ENCODE results near the gene ASB2.

DNA sequence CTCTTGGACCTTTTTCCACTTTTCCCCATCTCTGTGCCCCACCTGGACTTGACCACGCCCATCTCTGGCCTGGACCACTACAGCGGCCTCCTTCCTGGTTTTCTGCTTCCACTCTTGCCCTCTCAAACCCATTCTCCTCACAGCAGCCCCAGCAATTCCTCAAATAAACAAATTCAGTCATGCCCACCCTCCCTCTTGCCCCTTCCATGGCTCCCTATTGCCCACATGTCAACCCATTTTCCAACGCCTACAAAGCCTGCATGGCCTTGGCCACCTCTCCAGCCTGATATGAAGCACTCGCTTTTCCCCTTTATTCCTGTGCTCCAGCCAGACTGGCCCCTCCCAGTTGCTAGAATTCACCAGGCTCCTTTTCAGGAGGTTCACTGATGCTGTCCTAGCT, 43.9 kb upstream of the ASB2 start:
- TF ChIP-seq, protein P1, sequence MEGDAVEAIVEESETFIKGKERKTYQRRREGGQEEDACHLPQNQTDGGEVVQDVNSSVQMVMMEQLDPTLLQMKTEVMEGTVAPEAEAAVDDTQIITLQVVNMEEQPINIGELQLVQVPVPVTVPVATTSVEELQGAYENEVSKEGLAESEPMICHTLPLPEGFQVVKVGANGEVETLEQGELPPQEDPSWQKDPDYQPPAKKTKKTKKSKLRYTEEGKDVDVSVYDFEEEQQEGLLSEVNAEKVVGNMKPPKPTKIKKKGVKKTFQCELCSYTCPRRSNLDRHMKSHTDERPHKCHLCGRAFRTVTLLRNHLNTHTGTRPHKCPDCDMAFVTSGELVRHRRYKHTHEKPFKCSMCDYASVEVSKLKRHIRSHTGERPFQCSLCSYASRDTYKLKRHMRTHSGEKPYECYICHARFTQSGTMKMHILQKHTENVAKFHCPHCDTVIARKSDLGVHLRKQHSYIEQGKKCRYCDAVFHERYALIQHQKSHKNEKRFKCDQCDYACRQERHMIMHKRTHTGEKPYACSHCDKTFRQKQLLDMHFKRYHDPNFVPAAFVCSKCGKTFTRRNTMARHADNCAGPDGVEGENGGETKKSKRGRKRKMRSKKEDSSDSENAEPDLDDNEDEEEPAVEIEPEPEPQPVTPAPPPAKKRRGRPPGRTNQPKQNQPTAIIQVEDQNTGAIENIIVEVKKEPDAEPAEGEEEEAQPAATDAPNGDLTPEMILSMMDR (IDR thresholded peaks at IDR 0.05): no peak
- TF ChIP-seq POLR2A (IDR thresholded peaks at IDR 0.05): no peak
